Neuronal stem cell (in vitro differentiated cells): Measurements from ENCODE around the gene RHOU.

Experiments used
- DNase-seq: peaks from one replicate; pipeline ENCODE4 v3.0.0-alpha.2; 2013; ENCODE audit warnings: low spot score
- H2AFZ ChIP-seq: one replicate; pipeline ENCODE4 v1.6.1; 2013; ENCODE audit warnings: mild to moderate bottlenecking, low read length, inconsistent platforms
- H2AK5ac ChIP-seq: 2 replicates; pipeline ENCODE4 v1.6.1; 2013; ENCODE audit warnings: low read depth, mild to moderate bottlenecking, inconsistent platforms, low read length, moderate library complexity, mixed read lengths
- H2BK120ac ChIP-seq: 2 replicates; pipeline ENCODE4 v1.6.1; 2013; ENCODE audit warnings: low read depth, mild to moderate bottlenecking, inconsistent platforms, low read length, moderate library complexity, mixed read lengths
- H2BK12ac ChIP-seq: one replicate; pipeline ENCODE4 v1.6.1; 2013; ENCODE audit warnings: low read length, inconsistent platforms
- H2BK15ac ChIP-seq: 2 replicates; pipeline ENCODE4 v1.6.1; 2013; ENCODE audit warnings: mild to moderate bottlenecking, low read length, inconsistent platforms, mixed read lengths
- H2BK5ac ChIP-seq: one replicate; pipeline ENCODE4 v1.6.1; 2013; ENCODE audit warnings: inconsistent platforms, mild to moderate bottlenecking, low read length, moderate library complexity
- H3K14ac ChIP-seq: one replicate; pipeline ENCODE4 v1.6.1; 2013; ENCODE audit warnings: low read length, inconsistent platforms
- H3K18ac ChIP-seq: 2 replicates; pipeline ENCODE4 v1.6.1; 2013; ENCODE audit warnings: low read length, inconsistent platforms
- H3K23ac ChIP-seq: 2 replicates; pipeline ENCODE4 v1.6.1; 2013; ENCODE audit warnings: low read depth, mild to moderate bottlenecking, mixed read lengths, low read length, inconsistent platforms; ENCODE audit not compliant: poor library complexity
- H3K27ac ChIP-seq: replicated peaks from 3 replicates; pipeline ENCODE4 v1.5.1; 2013; ENCODE audit warnings: low read length, inconsistent platforms
- H3K27me3 ChIP-seq, 3 experiments: 2 replicates each; pipeline ENCODE4 v1.6.1; 2013; ENCODE audit warnings: low read length in 3 of 3, mild to moderate bottlenecking in 2 of 3, inconsistent platforms in 1 of 3, low read depth in 1 of 3, mixed read lengths in 1 of 3, moderate library complexity in 1 of 3; ENCODE audit not compliant: control insufficient read depth in 3 of 3, insufficient read depth in 3 of 3
- H3K36me3 ChIP-seq, 2 donors: replicated peaks in 1 of 2; 2 replicates each; pipeline ENCODE4 v1.6.1; 2013; ENCODE audit warnings: low read length in 2 of 2; ENCODE audit not compliant: control insufficient read depth in 2 of 2, insufficient read depth in 2 of 2
- H3K4ac ChIP-seq: 2 replicates; pipeline ENCODE4 v1.6.1; 2013; ENCODE audit warnings: inconsistent platforms, mild to moderate bottlenecking, low read length, moderate library complexity
- H3K4me1 ChIP-seq, 2 donors: 1 replicate in 1 of 2; 2 replicates in 1 of 2; pipeline ENCODE4 v1.6.1; 2013; ENCODE audit warnings: low read length in 2 of 2, low read depth in 1 of 2; ENCODE audit not compliant: control insufficient read depth in 2 of 2, insufficient read depth in 1 of 2
- H3K4me2 ChIP-seq: one replicate; pipeline ENCODE4 v1.6.1; 2013; ENCODE audit warnings: mild to moderate bottlenecking, low read length, inconsistent platforms; ENCODE audit not compliant: insufficient read depth, poor library complexity, severe bottlenecking
- H3K4me3 ChIP-seq, 2 donors: 2 replicates each; pipeline ENCODE4 v1.5.1; 2013; ENCODE audit warnings: low read length in 2 of 2, mild to moderate bottlenecking in 2 of 2, inconsistent platforms in 1 of 2, moderate library complexity in 1 of 2
- H3K79me1 ChIP-seq: one replicate; pipeline ENCODE4 v1.6.1; 2013; ENCODE audit warnings: low read depth, mild to moderate bottlenecking, inconsistent platforms, low read length, moderate library complexity
- H3K9ac ChIP-seq: one replicate; pipeline ENCODE4 v1.6.1; 2013; ENCODE audit warnings: mild to moderate bottlenecking, low read depth, low read length, inconsistent platforms; ENCODE audit not compliant: poor library complexity
- H3K9me3 ChIP-seq, 2 donors: replicated peaks in 1 of 2; 2 replicates each; pipeline versions ENCODE3 to v1.6.1; 2013; ENCODE audit warnings: low read length in 2 of 2, mild to moderate bottlenecking in 2 of 2, inconsistent platforms in 1 of 2, low read depth in 1 of 2, mixed read lengths in 1 of 2, moderate library complexity in 1 of 2; ENCODE audit not compliant: control insufficient read depth in 2 of 2, insufficient read depth in 1 of 2
- H4K8ac ChIP-seq: one replicate; pipeline ENCODE4 v1.6.1; 2013; ENCODE audit warnings: low read depth, mild to moderate bottlenecking, inconsistent platforms, low read length, moderate library complexity
- H4K91ac ChIP-seq: one replicate; pipeline ENCODE4 v1.6.1; 2013; ENCODE audit warnings: low read length, low read depth, mild to moderate bottlenecking, inconsistent platforms; ENCODE audit not compliant: poor library complexity
- WGBS, 2 donors: extraction: QIAGEN DNeasy Blood & Tissue Kit; methylation state at CpG; one replicate each; pipeline ENCODE4 v1.1.7; 2013; ENCODE audit warnings: missing lambda C conversion rate in 2 of 2, mixed read lengths in 1 of 2; ENCODE audit not compliant: insufficient read length in 2 of 2, insufficient replicate concordance in 1 of 2; ENCODE audit errors: extremely low coverage in 2 of 2; 5-methylcytosine and 5-hydroxymethylcytosine counted together

The RHOU gene

DNA sequence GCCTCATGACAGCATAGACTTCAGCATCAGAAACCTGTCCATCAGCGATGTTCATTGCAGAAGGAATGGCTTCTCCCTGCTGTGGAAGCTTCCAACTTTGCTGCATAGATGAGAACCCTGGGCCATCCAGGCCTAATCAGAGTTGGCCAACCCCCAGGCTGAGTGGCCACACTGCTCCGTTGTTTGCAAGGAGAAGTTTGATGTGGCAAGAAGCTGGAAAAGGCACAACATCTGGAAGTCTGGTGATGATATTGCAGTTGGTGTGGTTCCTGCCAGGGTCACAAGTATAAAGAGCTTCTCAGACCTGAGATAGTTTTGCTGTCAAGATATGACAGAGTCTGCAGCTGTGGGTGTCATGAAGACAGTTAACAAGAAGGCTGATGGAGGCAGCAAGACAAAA lies 41.2 kb downstream of the RHOU start:
- Histone ChIP-seq H3K27me3 (no peaks in the 10 kb centered on the region), H3K4ac (no peak overlapping the region), H3K18ac (no peak overlapping the region), H3K4me2 (no peak overlapping the region), H4K91ac (no peak overlapping the region), H3K4me1 (peaks cover 0 to 3% of the 10 kb centered on the region in 2 donors), H2BK15ac (peak overlapping the region; percentile 0), H4K8ac (no peak overlapping the region), H2BK5ac (no peak overlapping the region), H2BK12ac (no peak overlapping the region), H3K4me3 (no peak overlapping the region), H3K9ac (no peak overlapping the region), H3K14ac (no peak overlapping the region), H3K23ac (no peak overlapping the region), H3K79me1 (no peaks in the 10 kb centered on the region), H2AFZ (no peak overlapping the region), H2BK120ac (no peak overlapping the region), H2AK5ac (no peak overlapping the region), H3K9me3 (no peaks in the 10 kb centered on the region), H3K36me3 (no peaks in the 10 kb centered on the region), H3K27ac (no peak overlapping the region)
- no peak for DNase-seq
- WGBS, 2 donors, result no CpG with 5 or more reads among the region's 2 CpGs

DNA sequence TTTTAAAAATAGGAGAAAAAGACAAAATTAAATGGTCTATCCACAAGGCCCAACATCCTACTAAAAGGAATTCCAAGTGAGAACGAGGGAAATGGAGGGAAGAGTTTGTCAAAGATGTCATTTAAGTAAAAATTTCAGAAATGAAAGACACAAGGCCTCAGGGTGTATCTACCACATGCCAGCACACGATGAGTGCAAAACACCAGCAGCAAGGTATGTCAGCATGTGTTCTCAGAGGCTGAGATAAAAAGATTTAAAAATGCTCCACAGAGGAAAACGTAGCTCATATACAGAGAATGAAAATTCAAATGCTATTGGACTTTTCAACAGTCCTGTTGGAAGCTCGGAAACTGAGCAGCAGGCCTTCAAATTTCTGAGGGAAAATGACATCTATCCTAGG lies 42.0 kb downstream of the RHOU start:
- Histone ChIP-seq H2AK5ac (no peak overlapping the region), H2BK15ac (no peak overlapping the region), H3K27ac (no peak overlapping the region), H2BK120ac (no peak overlapping the region), H3K79me1 (no peaks in the 10 kb centered on the region), H3K23ac (no peak overlapping the region), H4K8ac (no peak overlapping the region), H3K4me2 (no peak overlapping the region), H2BK12ac (no peak overlapping the region), H3K4me1 (peaks cover 0 to 6% of the 10 kb centered on the region in 2 donors), H3K4ac (no peak overlapping the region), H2AFZ (no peak overlapping the region), H3K27me3 (no peaks in the 10 kb centered on the region), H4K91ac (no peak overlapping the region), H3K18ac (no peak overlapping the region), H3K14ac (no peak overlapping the region), H3K9ac (no peak overlapping the region), H2BK5ac (no peak overlapping the region), H3K36me3 (no peaks in the 10 kb centered on the region), H3K4me3 (no peak overlapping the region), H3K9me3 (no peaks in the 10 kb centered on the region)
- WGBS, 2 donors, result no CpG with 5 or more reads among the region's 4 CpGs
- DNase-seq, result no peak

DNA sequence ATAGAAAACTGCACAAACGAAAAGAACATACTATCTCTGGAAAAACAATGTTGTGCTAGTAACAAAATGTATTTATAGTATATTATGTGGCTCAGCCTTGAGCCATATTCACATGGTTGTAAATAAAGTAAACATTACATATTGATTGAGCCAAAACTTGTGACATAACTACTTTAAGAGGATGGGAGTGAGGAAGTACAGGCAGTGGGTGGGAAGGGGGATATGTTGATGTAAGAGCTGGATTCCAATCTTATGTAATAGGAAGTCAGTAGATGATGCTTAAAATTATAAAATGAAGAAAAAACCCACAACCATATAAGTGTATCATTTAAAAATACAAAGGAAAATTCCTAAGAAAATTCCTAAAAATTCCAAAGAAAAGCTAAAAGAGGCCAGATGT lies 42.7 kb downstream of the RHOU start:
- WGBS, 2 donors, result no CpG with 5 or more reads among the region's 1 CpG
- H3K27me3 ChIP-seq, result no peaks in the 10 kb centered on the region

GRCh38 chr1:228778466-228778865 lies 43.2 kb downstream of the RHOU start:
- no peak for DNase-seq
- Histone ChIP-seq H2AK5ac (no peak overlapping the region), H2AFZ (no peak overlapping the region), H3K4me1 (peaks cover 0 to 6% of the 10 kb centered on the region in 2 donors), H3K36me3 (no peaks in the 10 kb centered on the region), H3K4me3 (no peak overlapping the region), H3K9ac (no peak overlapping the region), H3K27ac (no peak overlapping the region), H2BK12ac (no peak overlapping the region), H2BK5ac (no peak overlapping the region), H3K79me1 (no peaks in the 10 kb centered on the region), H3K4me2 (no peak overlapping the region), H4K91ac (no peak overlapping the region), H3K27me3 (no peaks in the 10 kb centered on the region), H2BK120ac (no peak overlapping the region), H4K8ac (no peak overlapping the region), H3K23ac (no peak overlapping the region), H3K14ac (no peak overlapping the region), H3K18ac (no peak overlapping the region), H3K4ac (no peak overlapping the region), H3K9me3 (no peaks in the 10 kb centered on the region), H2BK15ac (no peak overlapping the region)
- no CpG with 5 or more reads among the region's 3 CpGs for WGBS, 2 donors

More for the DNA sequence above, 42.7 kb downstream of the RHOU start:
- no peak overlapping the region for H3K27ac ChIP-seq
- no peak overlapping the region for H2BK120ac ChIP-seq
- no peak overlapping the region for H3K4me2 ChIP-seq
- no peak for DNase-seq
- H2AFZ ChIP-seq, result no peak overlapping the region
- H3K4ac ChIP-seq, result no peak overlapping the region
- H3K79me1 ChIP-seq, result no peaks in the 10 kb centered on the region
- no peak overlapping the region for H4K8ac ChIP-seq
- no peak overlapping the region for H2BK5ac ChIP-seq
- no peak overlapping the region for H3K23ac ChIP-seq
- no peak overlapping the region for H2AK5ac ChIP-seq
- no peak overlapping the region for H3K18ac ChIP-seq
- no peak overlapping the region for H4K91ac ChIP-seq
- no peaks in the 10 kb centered on the region for H3K9me3 ChIP-seq
- no peak overlapping the region for H2BK12ac ChIP-seq
- H3K9ac ChIP-seq, result no peak overlapping the region
- no peak overlapping the region for H3K4me3 ChIP-seq
- no peak overlapping the region for H3K14ac ChIP-seq
- H2BK15ac ChIP-seq, result no peak overlapping the region
- peaks cover 0 to 6% of the 10 kb centered on the region in 2 donors for H3K4me1 ChIP-seq
- H3K36me3 ChIP-seq, result no peaks in the 10 kb centered on the region
